GM19035 (cell line): ENCODE measurements around the gene NCOA3.

Experiments used
- ATAC-seq: cut with Tn5 transposase; IDR thresholded peaks from one replicate; pipeline ENCODE4 v1.9.1; 2021; ENCODE audit not compliant: unreplicated experiment

The NCOA3 gene

DNA sequence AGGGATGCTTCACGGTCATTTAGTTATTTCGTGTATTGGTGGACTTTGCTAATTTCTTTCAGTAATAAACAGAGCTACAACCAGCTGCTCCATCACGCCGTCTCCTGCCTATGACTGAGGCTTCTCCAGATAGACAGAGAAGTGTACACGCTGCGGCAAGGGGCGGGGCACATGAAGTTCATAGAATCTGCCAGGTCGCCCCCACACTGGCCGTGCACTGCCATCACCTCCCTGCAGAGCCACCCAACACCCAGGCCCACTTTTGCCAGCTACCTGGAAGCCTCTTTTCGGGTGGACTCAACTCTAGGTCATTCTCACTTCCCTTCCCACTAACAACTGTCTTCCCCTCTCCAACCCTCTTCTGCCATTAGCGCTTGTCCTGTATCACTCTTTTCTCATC, 195.2 kb downstream of the NCOA3 start:
- no peak for ATAC-seq

DNA sequence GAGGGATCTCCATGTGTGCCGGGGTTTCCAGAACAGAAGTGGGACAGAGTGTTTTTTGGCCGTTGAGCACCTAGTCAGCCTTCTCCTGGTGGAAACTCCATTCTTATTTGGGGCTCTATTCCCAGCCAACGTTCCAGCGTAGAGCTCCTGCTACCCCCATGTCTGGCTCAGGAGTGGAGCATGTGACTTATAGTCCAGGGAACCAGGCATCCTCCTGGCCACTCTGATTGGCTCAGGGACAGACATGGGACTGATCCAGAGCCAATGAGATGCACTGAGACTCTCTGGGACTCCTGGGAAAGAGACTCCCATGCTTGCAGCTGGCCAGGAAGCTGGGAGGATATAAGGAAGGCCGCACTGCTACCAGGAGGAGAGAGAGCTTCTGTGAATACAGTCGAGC, 196.5 kb downstream of the NCOA3 start:
- ATAC-seq, result no peak

DNA sequence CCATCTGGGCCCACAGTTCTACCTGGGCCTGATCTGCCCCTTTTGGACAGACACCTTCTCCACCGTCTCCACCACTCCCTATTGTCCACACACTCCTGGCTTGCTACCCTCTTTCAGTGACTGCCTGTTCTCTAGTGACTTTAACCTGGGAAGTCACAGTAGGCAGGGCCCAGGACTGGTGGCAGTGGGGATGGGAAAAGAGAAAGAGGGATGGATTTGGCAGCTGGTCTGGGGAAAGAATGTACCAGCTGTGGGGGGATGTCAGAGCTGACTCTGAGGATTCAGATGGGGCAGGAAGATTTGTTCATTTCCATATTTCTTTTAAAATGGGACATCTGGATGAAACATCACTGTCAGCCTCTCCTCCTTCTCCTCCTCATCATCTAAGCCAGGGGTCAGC, 198.1 kb downstream of the NCOA3 start:
- ATAC-seq, result no peak

DNA sequence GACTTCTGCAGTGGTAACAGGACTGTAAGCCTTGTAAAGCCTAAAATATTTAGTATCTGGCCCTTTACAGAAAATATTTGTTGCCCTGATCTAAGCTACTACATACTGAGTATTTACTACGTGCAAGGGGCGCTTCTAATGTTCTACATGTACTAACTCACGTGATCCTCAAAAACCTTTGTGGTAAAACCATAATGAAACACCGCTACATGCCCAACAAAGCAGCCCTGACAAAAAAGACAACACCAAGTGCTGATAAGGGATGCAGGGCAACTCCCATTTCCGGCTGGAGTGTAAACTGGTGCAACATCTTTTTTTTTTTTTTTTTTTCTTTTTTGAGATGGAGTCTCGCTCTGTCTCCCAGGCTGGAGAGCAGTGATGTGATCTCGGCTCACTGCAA, 198.6 kb downstream of the NCOA3 start:
- ATAC-seq, result no peak

DNA sequence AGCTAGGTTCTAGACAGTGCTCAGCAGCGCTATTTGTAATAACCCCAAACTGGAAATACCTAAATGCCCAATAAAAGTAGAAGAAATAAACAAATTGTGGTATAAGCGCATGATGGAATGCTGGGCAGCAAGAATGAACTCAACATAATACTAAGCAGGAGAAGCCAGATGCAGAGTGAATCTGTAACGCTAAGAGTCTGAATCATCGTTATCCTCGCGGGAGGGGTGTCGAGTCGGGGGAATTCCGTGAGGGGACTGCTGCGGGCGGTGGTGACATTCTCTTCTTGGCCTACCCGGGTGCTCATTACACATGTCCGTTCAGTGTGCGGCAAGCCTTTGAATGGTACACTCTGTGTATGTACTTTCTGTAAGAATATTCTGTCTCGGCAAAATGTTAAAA, 199.9 kb downstream of the NCOA3 start:
- no peak for ATAC-seq

DNA sequence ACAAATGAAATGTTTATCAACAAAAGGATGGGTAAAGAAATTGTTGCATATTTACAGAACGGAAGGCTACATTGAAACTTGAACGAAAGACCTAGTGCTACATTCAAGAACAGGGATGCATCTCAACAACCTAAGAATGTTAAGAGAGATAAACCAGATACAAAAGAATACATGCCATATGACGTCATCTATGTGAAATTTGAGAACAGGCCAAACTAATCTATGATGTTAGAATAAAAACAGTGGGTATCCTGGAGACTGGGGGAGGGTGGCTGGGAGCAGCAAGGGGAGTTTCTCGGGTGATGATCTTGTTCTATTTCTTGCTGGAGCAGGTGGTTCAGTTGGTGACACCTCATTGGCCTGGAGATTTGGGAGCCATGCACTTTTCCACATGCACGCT, 202.1 kb downstream of the NCOA3 start:
- ATAC-seq, result no peak

DNA sequence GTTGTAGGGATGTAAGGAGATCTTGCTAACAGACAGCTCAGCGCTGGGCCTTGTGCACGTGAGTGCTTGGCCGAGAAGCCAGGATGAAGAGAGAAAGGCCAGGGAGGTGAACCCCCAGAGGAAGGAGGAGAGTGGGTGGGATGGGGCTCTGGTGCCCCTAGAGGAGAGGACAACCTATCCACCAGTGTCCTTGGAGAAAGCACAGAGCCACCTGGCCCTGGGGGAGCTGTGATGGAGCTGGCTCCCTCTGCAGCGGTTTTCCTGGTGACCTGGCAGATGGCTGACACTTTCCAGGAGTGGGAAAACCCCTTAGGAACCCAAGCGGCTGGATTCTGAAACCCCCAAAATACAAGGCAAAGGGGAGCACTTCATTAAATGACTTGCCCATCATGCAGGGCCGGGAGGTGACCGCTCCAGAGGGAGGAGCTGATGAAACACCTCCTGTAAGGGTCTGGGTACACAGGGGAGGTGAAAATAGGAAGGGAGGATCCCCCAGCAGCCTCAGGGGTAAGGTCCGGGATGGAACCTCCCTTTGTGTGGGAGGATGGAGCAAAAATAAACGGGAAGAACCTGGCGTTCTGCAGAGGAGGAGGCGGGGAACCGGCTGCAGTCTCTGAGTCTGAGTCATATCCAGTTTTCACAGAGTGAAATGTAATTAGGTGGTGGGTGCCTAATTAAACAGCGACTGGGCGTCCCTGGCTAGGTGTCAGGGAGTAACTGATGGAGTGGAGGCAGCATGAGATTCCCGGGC, 203.2 kb downstream of the NCOA3 start:
- ATAC-seq, result no peak

DNA sequence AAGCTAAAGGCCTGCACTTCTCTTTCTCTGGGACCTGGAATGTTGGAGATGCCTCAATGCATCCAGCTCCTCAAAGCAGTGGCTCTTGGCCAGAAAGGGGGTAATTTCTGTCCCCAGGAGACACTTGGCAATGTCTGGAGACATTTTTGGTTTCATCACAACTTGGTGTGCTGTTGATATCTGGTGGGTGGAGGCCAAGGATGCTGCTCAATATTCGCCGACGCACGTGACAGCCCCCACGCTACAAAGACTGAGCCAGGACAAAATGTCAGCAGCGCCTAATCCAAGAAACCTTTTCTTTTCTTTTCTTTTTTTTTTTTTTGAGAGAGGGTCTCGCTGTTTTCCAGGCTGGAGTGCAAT, 203.8 kb downstream of the NCOA3 start:
- ATAC-seq, result no peak

DNA sequence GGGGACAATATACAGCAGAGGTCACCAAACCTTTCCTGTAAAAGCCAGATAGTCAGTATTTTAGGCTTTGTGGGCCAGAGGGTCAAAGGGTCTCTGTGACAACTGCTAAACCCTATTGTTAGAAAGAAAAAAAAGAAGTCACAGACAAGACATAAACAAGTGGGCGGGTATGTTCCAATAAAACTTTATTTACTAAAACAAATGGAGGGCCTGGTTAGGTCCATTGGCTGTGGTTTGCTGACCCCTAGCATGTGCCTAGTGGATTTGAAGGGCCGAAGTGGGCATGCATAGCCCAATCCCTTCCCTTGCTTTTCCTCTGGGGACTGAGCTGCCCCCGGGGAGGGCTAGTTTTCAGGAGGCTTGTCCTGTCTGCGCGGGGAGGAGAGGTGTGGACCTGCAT, 204.7 kb downstream of the NCOA3 start:
- no peak for ATAC-seq
